ENCODE data around the gene SLC18A2.

The SLC18A2 gene

DNA sequence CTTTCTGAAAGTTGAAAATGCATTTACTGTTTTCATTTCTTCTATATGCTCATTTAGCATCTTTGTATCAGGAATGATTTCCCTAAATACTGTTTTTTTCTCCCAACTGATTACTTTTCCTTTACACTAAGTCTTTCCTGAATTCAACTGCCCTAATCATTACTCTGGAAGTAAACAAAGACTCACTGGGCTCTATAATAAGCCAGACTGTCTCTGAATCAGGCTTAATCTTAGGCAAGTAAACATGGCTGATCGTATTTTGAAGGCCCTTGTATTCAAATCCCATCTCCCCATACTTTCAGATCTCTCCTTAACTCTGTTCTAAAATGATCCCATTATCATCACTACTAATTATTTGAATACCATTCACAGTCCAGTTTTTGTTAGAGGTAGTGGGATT lies 72.7 kb downstream of the SLC18A2 start:
- no peak for DNase-seq (ENCODE audit: low read depth)

DNA sequence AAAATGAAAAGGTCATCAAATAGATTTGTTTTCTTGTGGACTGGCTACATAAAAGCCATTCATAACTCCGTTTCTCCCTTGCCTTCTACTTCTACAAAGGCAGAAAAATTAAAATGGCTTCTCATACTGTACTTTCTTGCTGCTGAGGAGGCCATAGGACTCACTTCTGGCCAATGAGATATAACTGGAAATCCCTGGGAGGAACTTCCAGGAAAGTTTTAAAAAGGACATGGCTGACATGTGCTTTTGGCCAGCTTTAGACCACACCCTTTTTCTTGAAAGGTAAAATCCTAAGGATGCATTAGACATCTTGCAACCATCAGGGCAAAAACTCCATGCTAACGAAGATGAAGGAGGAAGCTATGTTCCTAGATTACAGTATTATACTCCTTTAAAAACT lies 75.8 kb downstream of the SLC18A2 start:
- no peak for DNase-seq (ENCODE audit: low read depth)

DNA sequence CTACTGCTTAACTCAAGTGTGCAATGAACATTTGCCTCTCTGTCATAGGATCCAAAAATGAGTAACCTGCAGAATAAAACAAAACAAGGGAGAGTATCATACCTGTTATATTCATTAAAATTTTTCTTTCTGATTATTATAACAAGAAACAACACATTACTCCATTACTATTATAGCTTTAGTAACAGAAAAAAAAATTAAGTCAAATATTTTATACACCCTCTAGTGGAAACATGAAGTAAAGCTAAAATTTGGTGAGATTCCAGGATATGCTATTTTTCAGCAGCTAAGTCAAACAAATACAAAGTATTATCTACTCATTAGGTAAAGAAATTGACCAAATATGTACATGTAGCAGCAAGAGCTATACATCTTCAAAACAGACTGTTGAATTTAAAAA lies 78.0 kb downstream of the SLC18A2 start:
- no peak for DNase-seq (ENCODE audit: low read depth)

DNA sequence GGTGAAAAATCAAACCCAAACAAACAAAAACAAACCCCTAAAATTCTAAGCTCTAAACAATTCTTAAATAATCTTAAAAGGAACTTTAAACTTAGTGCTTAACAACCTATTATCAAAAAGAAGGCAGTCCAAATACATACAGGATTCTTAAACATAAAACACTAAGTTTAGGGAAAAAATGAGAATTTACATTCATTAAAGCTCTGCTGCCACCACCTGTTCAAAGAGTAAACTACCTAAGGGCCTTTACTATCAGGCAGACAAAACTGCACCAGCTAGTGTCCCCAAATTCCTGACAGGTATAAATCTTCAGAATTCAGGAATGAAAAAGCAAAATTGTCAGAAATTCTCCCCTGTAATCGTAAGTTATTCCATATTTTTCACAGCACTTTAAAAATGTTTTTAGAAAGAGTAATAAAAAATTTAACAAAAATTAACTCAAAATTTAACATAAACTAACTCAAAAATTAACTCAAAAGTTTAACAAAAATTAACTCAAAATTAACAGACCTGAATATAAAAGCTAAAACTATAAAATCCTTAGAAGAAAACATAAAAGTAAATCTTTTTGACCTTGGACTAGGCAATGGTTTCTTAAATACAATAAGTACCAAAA lies 79.2 kb downstream of the SLC18A2 start:
- DNase-seq (ENCODE audit: low read depth) = no peak

DNA sequence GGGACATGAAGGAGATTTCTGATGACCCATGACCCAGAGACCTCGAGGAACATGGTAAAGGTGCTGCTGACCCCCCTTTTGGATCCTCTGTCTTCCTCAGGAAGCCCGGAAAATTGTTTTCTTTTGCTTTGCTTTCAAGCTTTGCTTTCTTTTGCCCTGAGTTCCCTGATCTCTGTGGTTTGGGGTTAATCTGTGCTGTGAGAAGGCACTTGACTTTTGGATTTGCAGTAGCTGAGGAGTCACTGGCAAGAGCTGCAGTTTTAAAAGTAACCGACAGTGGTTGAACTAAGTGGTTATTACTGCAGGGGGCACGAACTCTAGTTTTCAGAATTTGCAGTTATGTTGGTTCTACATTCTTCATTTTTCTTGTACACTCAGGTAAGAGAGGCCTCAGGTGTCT lies 81.3 kb downstream of the SLC18A2 start:
- no peak for DNase-seq (ENCODE audit: low read depth)

DNA sequence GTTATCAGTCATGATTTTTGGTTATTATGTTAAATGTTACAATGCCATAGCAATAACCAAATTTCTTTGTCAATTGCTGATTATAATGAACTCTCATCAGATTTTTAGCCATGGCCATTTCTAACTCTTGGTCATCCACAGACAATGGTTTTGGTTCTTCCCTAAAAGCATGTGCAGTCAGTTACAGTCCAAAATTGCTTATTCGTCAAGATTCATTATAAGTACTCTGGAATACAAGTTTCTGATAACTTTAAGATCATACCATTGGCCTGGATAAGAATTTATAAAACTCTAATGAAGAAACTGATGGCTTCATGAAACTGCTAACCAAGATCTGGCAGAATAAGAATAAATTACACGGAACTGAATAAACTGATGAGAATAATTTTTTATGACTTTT lies 83.5 kb downstream of the SLC18A2 start:
- no peak for DNase-seq (ENCODE audit: low read depth)

DNA sequence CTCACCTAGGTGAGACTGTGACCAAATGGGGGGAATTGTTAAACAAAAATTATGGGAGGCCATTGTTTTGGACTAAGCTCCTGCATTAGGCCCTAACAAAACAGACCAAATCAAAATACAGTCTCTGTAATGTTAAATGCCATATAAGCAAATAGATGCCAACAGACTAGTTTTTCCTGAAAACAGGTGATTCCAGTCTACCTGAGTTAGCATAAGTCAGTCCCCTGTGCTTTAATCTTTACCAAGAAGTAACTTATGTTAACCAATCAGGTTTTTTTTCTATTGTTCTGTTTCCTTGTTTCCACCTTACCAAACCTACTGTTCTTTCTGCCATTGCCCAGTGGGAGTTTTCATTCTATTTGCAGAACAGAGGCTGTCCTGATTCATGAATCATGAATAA lies 86.3 kb downstream of the SLC18A2 start:
- DNase-seq (ENCODE audit: low read depth) = no peak

Measured in activated T-helper 9 cell treated with anti-CD3 and anti-CD28 coated beads, Interleukin-2, amount 50 U/mL, for 16 hours (primary cell).